ENCODE results near the gene MRPS34.

The MRPS34 gene

GRCh38 chr16:1781758-1782407, 8.9 kb upstream of the MRPS34 start:
- peak; percentile 20 for TF ChIP-seq CTCF (IDR thresholded peaks at IDR 0.05; ENCODE audit: low read depth, low read length)
- peak in 1 of 2 donors; percentile 28 for DNase-seq (ENCODE audit: low read depth in 2 of 2)
- peak overlapping the region; percentile 78 to 80 for H3K4me3 ChIP-seq (replicated peaks in 1 of 2; ENCODE audit: low read depth in 2 of 2, low read length in 2 of 2)

DNA sequence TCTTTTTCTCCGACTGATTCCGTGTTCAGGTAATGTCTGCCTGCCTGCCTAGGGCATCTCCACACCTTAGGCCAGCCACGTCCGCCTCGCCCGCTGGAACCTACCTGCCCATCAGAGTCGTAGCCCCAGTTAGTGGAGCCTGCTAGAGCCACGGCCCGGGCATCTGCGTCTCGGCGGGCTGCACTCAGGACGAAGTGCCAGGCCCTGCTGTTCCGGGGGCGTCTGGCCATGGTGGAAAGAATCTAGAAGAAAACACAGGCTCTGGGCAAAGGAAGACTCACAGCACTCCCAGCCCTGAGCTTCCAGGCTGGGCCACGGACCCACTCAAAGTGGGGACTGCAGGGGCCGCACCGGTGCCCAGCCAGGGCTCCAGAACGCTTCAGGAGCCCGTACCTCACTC, 8.3 kb upstream of the MRPS34 start:
- TF ChIP-seq CTCF (IDR thresholded peaks at IDR 0.05; ENCODE audit: low read depth, low read length) = no peak
- no peak for DNase-seq (ENCODE audit: low read depth in 2 of 2)
- H3K4me3 ChIP-seq (replicated peaks in 1 of 2; ENCODE audit: low read depth in 2 of 2, low read length in 2 of 2) = peak overlapping the region; percentile 78 to 80

GRCh38 chr16:1780677-1781072, 7.7 kb upstream of the MRPS34 start:
- no peak for TF ChIP-seq CTCF (IDR thresholded peaks at IDR 0.05; ENCODE audit: low read depth, low read length)
- DNase-seq (ENCODE audit: low read depth in 2 of 2) = no peak
- H3K4me3 ChIP-seq (replicated peaks in 1 of 2; ENCODE audit: low read depth in 2 of 2, low read length in 2 of 2) = no peak overlapping the region

DNA sequence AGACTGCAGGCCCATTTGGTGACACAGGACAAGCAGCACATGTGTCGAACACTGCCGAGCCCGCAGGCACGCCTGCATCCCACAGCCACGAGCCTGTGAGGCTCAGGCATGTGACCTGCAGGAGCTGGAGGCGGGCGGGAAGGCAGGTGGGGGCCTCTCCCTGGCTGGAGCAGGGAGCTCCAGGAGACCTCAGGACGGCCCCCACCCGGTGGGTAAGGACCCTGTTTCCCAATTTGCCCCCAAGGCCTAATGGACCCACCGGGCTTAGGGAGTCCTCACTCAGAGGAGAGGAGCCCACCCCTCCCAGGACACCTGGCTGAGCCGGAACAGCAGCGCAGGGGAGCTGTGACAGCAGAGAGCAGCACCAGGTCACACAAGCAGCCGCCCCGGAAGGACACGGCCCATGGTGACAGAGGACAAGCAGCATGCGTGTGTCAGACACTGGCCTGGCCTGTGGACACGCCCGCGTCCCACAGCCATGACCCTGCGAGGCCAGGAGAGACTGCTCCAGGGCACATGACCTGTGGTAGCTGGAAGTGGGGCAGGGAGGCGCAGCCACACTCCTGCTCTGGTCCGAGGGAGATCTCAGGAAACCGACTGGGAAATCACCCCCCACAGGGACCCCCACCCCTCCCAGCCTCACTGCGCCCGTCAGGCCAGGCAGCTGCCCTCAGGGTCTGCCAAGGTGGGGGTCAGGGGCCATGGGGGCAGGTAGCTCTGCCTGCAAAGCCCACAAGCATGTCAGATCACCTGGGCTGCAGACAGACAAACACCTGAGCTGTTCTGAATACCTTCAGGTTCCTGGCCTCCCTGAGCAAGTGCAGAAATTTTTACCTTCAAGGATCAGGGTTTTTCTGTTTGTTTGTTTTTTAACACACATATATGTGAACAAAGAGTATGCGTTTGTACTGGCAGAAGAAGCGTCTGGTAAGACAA, 7.1 kb upstream of the MRPS34 start:
- TF ChIP-seq CTCF (IDR thresholded peaks at IDR 0.05; ENCODE audit: low read depth, low read length) = no peak
- H3K4me3 ChIP-seq (replicated peaks in 1 of 2; ENCODE audit: low read depth in 2 of 2, low read length in 2 of 2) = no peak overlapping the region
- DNase-seq (ENCODE audit: low read depth in 2 of 2) = no peak

DNA sequence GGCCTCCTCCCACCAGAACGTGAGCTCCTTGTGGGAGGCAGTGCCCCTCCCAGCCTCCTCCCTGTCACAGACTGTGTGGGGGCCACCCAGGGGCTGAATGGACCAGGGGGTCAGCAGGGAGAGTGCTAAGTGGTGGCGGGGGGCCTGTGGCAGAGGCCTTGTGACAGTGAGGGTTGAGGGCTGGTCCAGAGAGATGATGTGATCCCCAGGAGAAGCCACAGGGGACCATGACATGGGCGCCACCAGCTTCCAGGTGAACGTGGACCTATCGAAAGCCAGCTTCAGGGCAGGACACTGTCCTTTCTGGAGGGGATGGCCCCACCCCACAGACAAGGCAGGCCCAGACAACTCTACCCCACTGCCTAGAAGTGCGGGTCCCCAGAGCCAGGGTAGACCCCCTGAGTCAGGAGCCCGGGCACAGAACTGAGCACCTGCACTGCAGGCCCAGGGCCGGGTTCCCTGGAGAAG, 6.3 kb upstream of the MRPS34 start:
- no peak overlapping the region for H3K4me3 ChIP-seq (replicated peaks in 1 of 2; ENCODE audit: low read depth in 2 of 2, low read length in 2 of 2)
- DNase-seq (ENCODE audit: low read depth in 2 of 2) = no peak
- no peak for TF ChIP-seq CTCF (IDR thresholded peaks at IDR 0.05; ENCODE audit: low read depth, low read length)

DNA sequence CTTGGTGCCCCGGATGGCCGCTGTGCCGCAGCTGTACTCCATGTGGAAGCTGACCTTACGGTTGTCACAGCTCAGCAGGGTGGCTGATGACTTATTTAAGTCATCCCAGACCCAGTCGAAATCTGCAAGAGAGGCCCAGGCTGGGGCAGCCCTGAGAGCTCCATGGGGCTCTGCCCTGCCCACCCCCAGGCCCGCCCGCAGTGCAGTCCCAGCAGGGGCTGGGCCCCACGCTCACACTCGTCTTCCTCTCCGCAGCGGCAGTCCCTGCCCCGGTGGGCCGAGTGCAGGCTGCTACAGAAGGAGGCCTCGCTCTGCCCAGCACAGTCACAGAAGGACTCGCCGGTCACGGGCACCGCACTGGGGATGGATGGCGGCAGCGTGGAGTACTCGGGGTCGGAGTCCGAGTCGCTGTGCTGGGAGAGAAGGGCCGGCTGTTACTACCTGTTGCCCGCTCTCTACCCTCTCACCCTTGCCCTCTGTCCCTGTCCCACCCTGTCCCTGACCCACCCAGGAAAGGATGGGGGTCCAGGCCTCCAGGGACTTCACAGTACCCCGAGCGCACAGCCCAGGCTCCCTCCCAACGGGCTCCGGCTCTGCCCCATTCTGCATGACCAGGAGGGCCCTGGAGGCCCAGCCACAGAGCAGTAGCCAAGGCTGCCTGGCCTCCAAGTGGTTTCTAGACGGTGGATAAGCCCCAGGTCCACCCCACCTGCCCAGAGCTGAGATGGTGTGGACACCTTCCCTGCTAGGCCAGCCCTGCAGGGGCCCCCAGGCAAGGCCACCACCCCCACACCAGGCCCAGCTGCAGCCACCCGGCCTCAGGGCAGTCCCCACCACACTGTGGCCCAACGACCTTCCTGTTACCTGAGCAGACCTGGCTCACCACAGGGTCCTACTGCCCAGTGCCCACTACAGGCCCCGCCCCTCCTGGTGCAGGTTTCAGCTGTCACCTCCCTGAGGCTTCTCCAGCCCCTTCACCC, 5.6 kb upstream of the MRPS34 start:
- no peak overlapping the region for H3K4me3 ChIP-seq (replicated peaks in 1 of 2; ENCODE audit: low read depth in 2 of 2, low read length in 2 of 2)
- no peak for DNase-seq (ENCODE audit: low read depth in 2 of 2)
- TF ChIP-seq CTCF (IDR thresholded peaks at IDR 0.05; ENCODE audit: low read depth, low read length) = no peak

Measured in cardiac fibroblast (primary cell).